BLaER1 treated with 17β-estradiol and CSF1 and Interleukin-3, amounts not matched to agents 10 nM and 100 nM (cell line): ENCODE measurements around the gene FLT3LG.
"Not testable (repeated sequence)": the region's sequence is repeated elsewhere in the genome, so short reads cannot be mapped to it uniquely, and the experiment has no call there.

ENCODE experiments used
- H3K27ac ChIP-seq, 11 experiments: shearing (Covaris generic); formaldehyde crosslinking; 2 replicates each; pipeline ENCODE4 v1.8.1; 2022
- H3K27me3 ChIP-seq, 11 experiments: shearing (Covaris generic); formaldehyde crosslinking; 2 replicates each; pipeline ENCODE4 v1.8.1; 2022
- H3K36me3 ChIP-seq, 11 experiments: shearing (Covaris generic); formaldehyde crosslinking; 2 replicates each; pipeline ENCODE4 v1.8.1; 2022
- H3K4me1 ChIP-seq, 10 experiments: shearing (Covaris generic); formaldehyde crosslinking; 2 replicates each; pipeline ENCODE4 v1.8.1; 2022
- H3K4me2 ChIP-seq, 11 experiments: shearing (Covaris generic); formaldehyde crosslinking; 2 replicates each; pipeline ENCODE4 v1.8.1; 2022
- H3K4me3 ChIP-seq, 10 experiments: shearing (Covaris generic); formaldehyde crosslinking; 2 replicates each; pipeline ENCODE4 v1.8.1; 2022
- H3K9ac ChIP-seq, 11 experiments: shearing (Covaris generic); formaldehyde crosslinking; 2 replicates each; pipeline ENCODE4 v1.8.1; 2022
- H3K9me3 ChIP-seq, 11 experiments: shearing (Covaris generic); formaldehyde crosslinking; replicated peaks in 1 of 11; 2 replicates each; pipeline ENCODE4 v1.8.1; 2022
- H4K20me1 ChIP-seq, 11 experiments: shearing (Covaris generic); formaldehyde crosslinking; 2 replicates each; pipeline ENCODE4 v1.8.1; 2022
- Cebpa-rat ChIP-seq, 11 experiments: shearing (Covaris generic); IDR thresholded peaks; 2 replicates each; pipeline ENCODE4 v1.8.1; 2022

Gene FLT3LG

GRCh38 chr19:49443366-49444099 lies 30.5 kb upstream of the FLT3LG start:
- H3K4me2 ChIP-seq: peak overlapping the region; percentile 78 to 98 (median 94)
- peaks cover 54 to 67% (median 57%) of the 10 kb centered on the region in 10 experiments for H3K4me1 ChIP-seq
- H4K20me1 ChIP-seq: peaks cover 0 to 35% (median 17%) of the 10 kb centered on the region in 11 experiments; a peak in 10 of 22 replicates
- peak overlapping the region; percentile 62 to 77 (median 68) for H3K4me3 ChIP-seq
- H3K9me3 ChIP-seq: no peaks in the 10 kb centered on the region
- TF ChIP-seq Cebpa-rat (IDR thresholded peaks at IDR 0.05): no peak
- H3K9ac ChIP-seq: peak overlapping the region; percentile 63 to 77 (median 74)
- peaks cover 13 to 27% (median 21%) of the 10 kb centered on the region in 11 experiments; a peak in 21 of 22 replicates for H3K36me3 ChIP-seq
- peaks cover 40 to 44% (median 41%) of the 10 kb centered on the region in 11 experiments for H3K27me3 ChIP-seq
- peak overlapping the region in 10 of 11 experiments; percentile 4 to 67 (median 51); a peak in 20 of 22 replicates for H3K27ac ChIP-seq

GRCh38 chr19:49444100-49444700 lies 29.8 kb upstream of the FLT3LG start:
- peaks cover 0 to 35% (median 17%) of the 10 kb centered on the region in 11 experiments; a peak in 10 of 22 replicates for H4K20me1 ChIP-seq
- peaks cover 60 to 74% (median 64%) of the 10 kb centered on the region in 10 experiments for H3K4me1 ChIP-seq
- H3K36me3 ChIP-seq: peaks cover 19 to 34% (median 28%) of the 10 kb centered on the region in 11 experiments
- H3K9me3 ChIP-seq: not testable (repeated sequence)
- peak overlapping the region in 6 of 10 experiments; percentile 62 to 70 (median 66); a peak in 7 of 20 replicates for H3K4me3 ChIP-seq
- H3K27me3 ChIP-seq: peaks cover 33 to 38% (median 34%) of the 10 kb centered on the region in 11 experiments
- peak overlapping the region in 1 of 11 experiments; percentile 64; a peak in 1 of 22 replicates for H3K27ac ChIP-seq
- peak overlapping the region; percentile 78 to 98 (median 94) for H3K4me2 ChIP-seq
- H3K9ac ChIP-seq: peak overlapping the region in 1 of 11 experiments; percentile 76; a peak in 4 of 22 replicates

- H3K9me3 ChIP-seq: no peaks in the 10 kb centered on the region
- H3K4me2 ChIP-seq: peak overlapping the region in 10 of 11 experiments; percentile 51 to 93 (median 63); a peak in 16 of 22 replicates
- H3K27ac ChIP-seq: peak overlapping the region in 4 of 11 experiments; percentile 13 to 34 (median 25); a peak in 2 of 22 replicates
- peaks cover 15 to 20% (median 16%) of the 10 kb centered on the region in 11 experiments for H3K27me3 ChIP-seq
- H3K4me1 ChIP-seq: peaks cover 75 to 87% (median 79%) of the 10 kb centered on the region in 10 experiments
- H3K9ac ChIP-seq: peak overlapping the region in 3 of 11 experiments; percentile 38 to 49 (median 41); a peak in 2 of 22 replicates
- H4K20me1 ChIP-seq: peaks cover 0 to 31% (median 10%) of the 10 kb centered on the region in 11 experiments; a peak in 9 of 22 replicates
- H3K36me3 ChIP-seq: peaks cover 23 to 46% (median 31%) of the 10 kb centered on the region in 11 experiments
- no peak for TF ChIP-seq Cebpa-rat (IDR thresholded peaks at IDR 0.05)
- H3K4me3 ChIP-seq: no peak overlapping the region
These were observed 28.0 kb upstream of the FLT3LG start for GRCh38 chr19:49445997-49446396.

GRCh38 chr19:49447485-49448431 lies 26.3 kb upstream of the FLT3LG start:
- Histone ChIP-seq H3K9ac (peak overlapping the region in 10 of 11 experiments; percentile 5 to 59 (median 32); a peak in 13 of 22 replicates), H3K4me3 (no peak overlapping the region), H3K27ac (peak overlapping the region in 2 of 11 experiments; percentile 29 to 34; a peak in 1 of 22 replicates), H3K27me3 (peaks cover 0 to 2% (median 0%) of the 10 kb centered on the region in 11 experiments; a peak in 5 of 22 replicates), H3K4me2 (peak overlapping the region; percentile 51 to 93 (median 64)), H3K4me1 (peaks cover 70 to 82% (median 78%) of the 10 kb centered on the region in 10 experiments), H4K20me1 (peaks cover 0 to 31% (median 9%) of the 10 kb centered on the region in 11 experiments; a peak in 9 of 22 replicates), H3K9me3 (no peaks in the 10 kb centered on the region), H3K36me3 (peaks cover 23 to 46% (median 31%) of the 10 kb centered on the region in 11 experiments)
- TF ChIP-seq Cebpa-rat (IDR thresholded peaks at IDR 0.05): no peak

DNA sequence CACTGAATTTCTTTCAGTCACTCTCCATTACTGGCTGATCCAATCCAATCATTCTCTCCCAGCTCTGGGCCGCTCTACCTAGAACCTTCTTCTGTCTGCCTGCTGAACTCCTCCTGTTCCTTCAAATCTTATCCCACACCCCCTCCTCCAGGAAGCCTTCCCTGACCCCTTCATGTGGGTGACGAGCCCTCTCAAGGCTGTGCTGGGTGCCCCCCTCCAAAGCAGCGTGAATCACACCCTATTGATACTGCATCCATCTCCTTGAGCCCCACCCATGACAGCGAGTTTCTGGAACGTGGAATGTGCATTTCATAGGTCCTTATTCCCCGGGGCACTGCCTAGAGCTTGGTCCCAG lies 25.6 kb upstream of the FLT3LG start:
- peak overlapping the region; percentile 51 to 93 (median 64); a peak in 21 of 22 replicates for H3K4me2 ChIP-seq
- H4K20me1 ChIP-seq: peaks cover 0 to 31% (median 9%) of the 10 kb centered on the region in 11 experiments; a peak in 9 of 22 replicates
- TF ChIP-seq Cebpa-rat (IDR thresholded peaks at IDR 0.05): no peak
- H3K27ac ChIP-seq: peak overlapping the region in 2 of 11 experiments; percentile 29 to 34; a peak in 1 of 22 replicates
- H3K27me3 ChIP-seq: no peaks in the 10 kb centered on the region
- peaks cover 23 to 46% (median 31%) of the 10 kb centered on the region in 11 experiments for H3K36me3 ChIP-seq
- no peaks in the 10 kb centered on the region for H3K9me3 ChIP-seq
- H3K4me3 ChIP-seq: no peak overlapping the region
- H3K9ac ChIP-seq: peak overlapping the region; percentile 5 to 59 (median 27); a peak in 14 of 22 replicates
- peaks cover 70 to 82% (median 78%) of the 10 kb centered on the region in 10 experiments for H3K4me1 ChIP-seq

- Histone ChIP-seq H3K9me3 (no peaks in the 10 kb centered on the region), H3K36me3 (peaks cover 24 to 51% (median 31%) of the 10 kb centered on the region in 11 experiments), H3K27me3 (no peaks in the 10 kb centered on the region), H3K4me1 (peaks cover 71 to 80% (median 76%) of the 10 kb centered on the region in 10 experiments), H3K4me3 (peak overlapping the region; percentile 71 to 96 (median 83)), H3K4me2 (peak overlapping the region; percentile 80 to 98 (median 93)), H3K27ac (peak overlapping the region in 10 of 11 experiments; percentile 82 to 99 (median 98); a peak in 19 of 22 replicates), H4K20me1 (peaks cover 0 to 31% (median 9%) of the 10 kb centered on the region in 11 experiments; a peak in 9 of 22 replicates), H3K9ac (peak overlapping the region; percentile 80 to 98 (median 89))
- no peak for TF ChIP-seq Cebpa-rat (IDR thresholded peaks at IDR 0.05)
These were observed 23.6 kb upstream of the FLT3LG start for GRCh38 chr19:49450405-49450804.

GRCh38 chr19:49451430-49452181 lies 22.4 kb upstream of the FLT3LG start, which contains the start of gene PIH1D1:
PIH1D1 (minus strand) TSS chr19:49451814; CDS start chr19:49451574, 240 bp downstream.
- Histone ChIP-seq H3K9me3 (no peaks in the 10 kb centered on the region), H3K36me3 (peaks cover 28 to 54% (median 36%) of the 10 kb centered on the region in 11 experiments)
- no peak for TF ChIP-seq Cebpa-rat (IDR thresholded peaks at IDR 0.05)

More at GRCh38 chr19:49451430-49452181, 22.4 kb upstream of the FLT3LG start, which contains the start of gene PIH1D1:
- H3K27ac ChIP-seq: peak within 1 kb of the TSS; percentile 96 to 99 (median 98)
- peaks cover 63 to 80% (median 70%) of the 10 kb centered on the region in 10 experiments for H3K4me1 ChIP-seq
- peak within 1 kb of the TSS; percentile 80 to 98 (median 94) for H3K4me2 ChIP-seq
- peaks cover 0 to 24% (median 9%) of the 10 kb centered on the region in 11 experiments; a peak in 9 of 22 replicates for H4K20me1 ChIP-seq
- no peaks in the 10 kb centered on the region for H3K27me3 ChIP-seq
- H3K4me3 ChIP-seq: peak within 1 kb of the TSS; percentile 71 to 96 (median 84)
- peak within 1 kb of the TSS; percentile 89 to 98 (median 96) for H3K9ac ChIP-seq
